B cell (primary cell): ENCODE data around the gene TSC22D4. TPM values are rescaled to one million over a fixed set of nuclear protein-coding genes. Genes with fewer than 3 reads are reported as not detected.

Experiments used
- ATAC-seq: fragments of 200-7000 bp; cut with Tn5 transposase; one replicate; pipeline ENCODE4 v1.10.0; 2021; ENCODE audit warnings: low read depth, mild to moderate bottlenecking, moderate number of reproducible peaks, moderate library complexity
- CTCF ChIA-PET: fragments of 350-600 bp; sonication (Branson Sonifier 250); formaldehyde crosslinking; loops from one replicate; lab custom pipeline; 2021; ENCODE audit warnings: antibody characterized with exemption, inconsistent platforms; lab: Charles Lee
- POLR2A ChIA-PET: fragments of 350-600 bp; sonication (Branson Sonifier 250); formaldehyde crosslinking; loops from one replicate; lab custom pipeline; 2021; ENCODE audit warnings: antibody characterized with exemption; lab: Charles Lee
- DNase-seq: peaks from one replicate; pipeline ENCODE4 v3.0.0; 2013
- H2AFZ ChIP-seq: 2 replicates; pipeline ENCODE4 v1.6.1; 2012; ENCODE audit warnings: mild to moderate bottlenecking, low read depth, low read length; ENCODE audit not compliant: insufficient read depth, poor library complexity, severe bottlenecking
- H3K27ac ChIP-seq, 2 donors: 1 replicate in 1 of 2; 2 replicates in 1 of 2; pipeline ENCODE4 v1.5.1; 2012 to 2013; ENCODE audit warnings: low read length in 2 of 2, mild to moderate bottlenecking in 2 of 2, moderate library complexity in 1 of 2
- H3K27me3 ChIP-seq, 4 experiments: fragments of 200-600 bp in 1 of 4; sonication (generic) in 1 of 4; replicated peaks in 1 of 4; 1 replicate in 2 of 4; 2 replicates in 2 of 4; pipeline versions ENCODE4 v1.6.1 to v1.7.0; 2013 to 2016; ENCODE audit warnings: low read length in 3 of 4, mild to moderate bottlenecking in 2 of 4, mixed read lengths in 1 of 4, moderate library complexity in 1 of 4; ENCODE audit not compliant: insufficient read depth in 4 of 4, control insufficient read depth in 3 of 4; ENCODE audit errors: control extremely low read depth in 1 of 4
- H3K36me3 ChIP-seq, 2 experiments: replicated peaks in 1 of 2; 1 replicate in 1 of 2; 2 replicates in 1 of 2; pipeline versions ENCODE4 v1.6.1 to v1.7.1; 2013; ENCODE audit warnings: low read length in 1 of 2; ENCODE audit not compliant: insufficient read depth in 2 of 2, control insufficient read depth in 1 of 2; ENCODE audit errors: control extremely low read depth in 1 of 2, extremely low read depth in 1 of 2
- H3K4me1 ChIP-seq, 2 donors: fragments of 200-600 bp in 1 of 2; sonication (generic) in 1 of 2; 1 replicate in 1 of 2; 2 replicates in 1 of 2; pipeline versions ENCODE4 v1.5.1 to v1.6.1; 2013 to 2017; ENCODE audit warnings: low read length in 2 of 2; ENCODE audit not compliant: control insufficient read depth in 2 of 2, insufficient read depth in 2 of 2
- H3K4me2 ChIP-seq: replicated peaks from 2 replicates; pipeline ENCODE3; 2012; ENCODE audit warnings: mild to moderate bottlenecking, low read depth, low read length; ENCODE audit not compliant: poor library complexity, severe bottlenecking
- H3K4me3 ChIP-seq, 5 experiments: fragments of 200-600 bp in 1 of 5; sonication (generic) in 1 of 5; 1 replicate in 3 of 5; 2 replicates in 2 of 5; pipeline versions ENCODE4 v1.5.1 to v1.7.0; 2011 to 2016; ENCODE audit warnings: low read length in 4 of 5, mild to moderate bottlenecking in 4 of 5, low read depth in 2 of 5, control low read depth in 1 of 5, moderate library complexity in 1 of 5; ENCODE audit not compliant: insufficient read depth in 1 of 5; ENCODE audit errors: control extremely low read depth in 1 of 5, extremely low read depth in 1 of 5
- H3K79me2 ChIP-seq: fragments of 200-600 bp; sonication (generic); one replicate; pipeline ENCODE4 v1.6.0; 2016; ENCODE audit warnings: low read length; ENCODE audit not compliant: control insufficient read depth, insufficient read depth
- H3K9ac ChIP-seq: fragments of 200-600 bp; sonication (generic); 2 replicates; pipeline ENCODE4 v1.6.1; 2017; ENCODE audit warnings: mild to moderate bottlenecking, low read length, moderate library complexity
- H3K9me3 ChIP-seq, 3 donors: one replicate each; pipeline versions ENCODE4 v1.6.1 to v1.7.1; 2013; ENCODE audit warnings: low read length in 2 of 3; ENCODE audit not compliant: control insufficient read depth in 2 of 3, insufficient read depth in 1 of 3; ENCODE audit errors: control extremely low read depth in 1 of 3
- H4K20me1 ChIP-seq: 2 replicates; pipeline ENCODE4 v1.6.0; 2012; ENCODE audit warnings: mild to moderate bottlenecking, low read length; ENCODE audit not compliant: insufficient read depth, control insufficient read depth, poor library complexity, severe bottlenecking
- H3K27ac Mint-ChIP-seq: one replicate; pipeline ENCODE4 v1.8.0; 2021; ENCODE audit warnings: mixed read lengths
- H3K27me3 Mint-ChIP-seq: one replicate; pipeline ENCODE4 v1.8.0; 2021; ENCODE audit warnings: mixed read lengths
- H3K4me1 Mint-ChIP-seq: one replicate; pipeline ENCODE4 v1.8.0; 2021; ENCODE audit warnings: mixed read lengths
- H3K4me3 Mint-ChIP-seq: one replicate; pipeline ENCODE4 v1.8.0; 2021; ENCODE audit warnings: mixed read lengths
- H3K9me3 Mint-ChIP-seq: one replicate; pipeline ENCODE4 v1.8.0; 2022; ENCODE audit warnings: mixed read lengths; ENCODE audit not compliant: insufficient read depth
- EZH2 ChIP-seq: IDR thresholded peaks from 2 replicates; pipeline ENCODE4 v1.6.1; 2012; ENCODE audit warnings: borderline replicate concordance, low read depth, mild to moderate bottlenecking, moderate library complexity, low read length; ENCODE audit not compliant: insufficient read depth, poor library complexity, severe bottlenecking
- WGBS: methylation state at CpG from one replicate; pipeline ENCODE4 v1.1.5; 2013; ENCODE audit warnings: missing lambda C conversion rate; ENCODE audit not compliant: insufficient coverage; 5-methylcytosine and 5-hydroxymethylcytosine counted together
- intact Hi-C: fragments of 100-400 bp; cut with micrococcal nuclease; formaldehyde crosslinking; loops from one replicate; pipeline ENCODE4 v1.10.0; 2022
- polyA plus RNA-seq: library from polyadenylated mRNA; depleted of rRNA; stranded (reverse); fragments of >200 nt; gene quantifications from 2 replicates; pipeline ENCODE4 v1.2.3, GENCODE V29; 2012
- total RNA-seq, 2 donors: library from RNA; stranded (reverse); fragments of 120-200 nt in 1 of 2; gene quantifications; 1 replicate in 1 of 2; 2 replicates in 1 of 2; pipeline versions ENCODE4 v1.2.3 to v1.2.4, GENCODE V29; 2013 to 2022
- TF ChIP-seq, protein P1 (sequence below): fragments of 200-600 bp; IDR thresholded peaks from one replicate; pipeline ENCODE4 v1.8.0; 2022; ENCODE audit warnings: antibody characterized with exemption, mild to moderate bottlenecking

TSC22D4 gene
- total and polyA plus RNA-seq, 2 donors (not counting 1 experiment from before 2014, with no cell fraction given): 80.2 to 92.8 TPM

DNA sequence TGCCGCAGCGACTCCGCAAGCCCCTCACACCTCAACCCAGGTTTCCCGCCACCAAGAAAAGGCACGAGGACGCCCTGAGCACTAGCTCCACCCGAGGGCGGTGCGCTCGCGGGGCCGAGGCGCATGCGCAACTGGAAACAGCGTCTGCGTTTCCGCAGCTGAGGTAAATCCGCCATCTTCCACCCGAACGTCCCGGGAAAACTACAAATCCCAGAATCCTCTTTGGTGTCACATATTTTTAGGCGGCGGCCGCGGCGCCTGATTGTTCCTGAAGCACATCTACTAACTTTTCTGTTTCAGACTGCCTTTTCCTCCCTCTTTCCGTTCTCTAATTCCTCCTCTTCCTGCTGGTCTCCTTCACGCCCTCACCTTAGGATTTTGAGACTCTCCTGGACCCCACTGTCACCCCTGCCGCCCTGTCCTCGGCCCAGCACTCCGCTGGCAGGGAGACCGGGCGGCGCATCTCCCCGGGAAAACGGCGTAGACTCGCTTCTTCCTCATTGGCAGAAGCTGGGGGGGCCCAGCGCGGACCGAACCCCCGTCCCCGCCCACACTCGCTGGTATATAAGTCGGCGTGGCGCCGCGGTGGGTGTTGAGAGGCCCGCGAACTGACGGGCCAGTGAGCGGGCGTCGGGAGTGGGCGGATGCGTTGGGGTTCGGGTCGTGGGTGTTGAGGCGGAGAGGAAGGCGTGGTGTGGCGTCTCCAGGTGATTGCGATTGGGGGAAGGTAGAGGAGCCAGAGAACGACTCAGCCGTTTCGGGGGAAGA lies 50.6 kb downstream of the TSC22D4 start, which contains the start of gene ZCWPW1:
TSS of gene ZCWPW1 (minus strand) at position 505 of the 768 bp plus-strand sequence. CDS start 8,054 bp downstream, outside the sequence.
- H3K4me1 Mint-ChIP-seq: peaks cover 36% of the 10 kb centered on the region

More for the DNA sequence above, 50.6 kb downstream of the TSC22D4 start, which contains the start of gene ZCWPW1:
- Mint-ChIP-seq H3K27me3 (no peaks in the 10 kb centered on the region), H3K27ac (peak within 1 kb of the TSS; percentile 100), H3K9me3 (no peaks in the 10 kb centered on the region), H3K4me3 (peak within 1 kb of the TSS; percentile 97)
- Histone ChIP-seq H3K9me3 (peaks cover 0 to 7% (median 0%) of the 10 kb centered on the region in 3 donors), H3K27me3 (no peaks in the 10 kb centered on the region), H3K27ac (peak within 1 kb of the TSS; percentile 99 to 100), H3K4me3 (peak within 1 kb of the TSS; percentile 73 to 91 (median 85)), H3K4me1 (peaks cover 24 to 31% of the 10 kb centered on the region in 2 donors), H3K79me2 (peaks cover 27% of the 10 kb centered on the region), H3K9ac (peak within 1 kb of the TSS; percentile 100), H4K20me1 (peaks cover 31% of the 10 kb centered on the region), H3K4me2 (peak within 1 kb of the TSS; percentile 84), H2AFZ (peak within 1 kb of the TSS; percentile 63), H3K36me3 (peaks cover 0 to 21% of the 10 kb centered on the region in 2 experiments)
- DNase-seq: peak; percentile 98
- TF ChIP-seq EZH2: no peak
- TF ChIP-seq, protein P1, sequence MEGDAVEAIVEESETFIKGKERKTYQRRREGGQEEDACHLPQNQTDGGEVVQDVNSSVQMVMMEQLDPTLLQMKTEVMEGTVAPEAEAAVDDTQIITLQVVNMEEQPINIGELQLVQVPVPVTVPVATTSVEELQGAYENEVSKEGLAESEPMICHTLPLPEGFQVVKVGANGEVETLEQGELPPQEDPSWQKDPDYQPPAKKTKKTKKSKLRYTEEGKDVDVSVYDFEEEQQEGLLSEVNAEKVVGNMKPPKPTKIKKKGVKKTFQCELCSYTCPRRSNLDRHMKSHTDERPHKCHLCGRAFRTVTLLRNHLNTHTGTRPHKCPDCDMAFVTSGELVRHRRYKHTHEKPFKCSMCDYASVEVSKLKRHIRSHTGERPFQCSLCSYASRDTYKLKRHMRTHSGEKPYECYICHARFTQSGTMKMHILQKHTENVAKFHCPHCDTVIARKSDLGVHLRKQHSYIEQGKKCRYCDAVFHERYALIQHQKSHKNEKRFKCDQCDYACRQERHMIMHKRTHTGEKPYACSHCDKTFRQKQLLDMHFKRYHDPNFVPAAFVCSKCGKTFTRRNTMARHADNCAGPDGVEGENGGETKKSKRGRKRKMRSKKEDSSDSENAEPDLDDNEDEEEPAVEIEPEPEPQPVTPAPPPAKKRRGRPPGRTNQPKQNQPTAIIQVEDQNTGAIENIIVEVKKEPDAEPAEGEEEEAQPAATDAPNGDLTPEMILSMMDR: no peak
- ChIA-PET CTCF (interaction anchor here (0.7 to 3.4 kb wide), 10 partner anchors 13 to 346 kb away, joined by 3 to 19 read pairs (median 4); no protein-coding TSS in a partner anchor), POLR2A (interaction anchor here (0.5 to 3.5 kb wide), 38 partner anchors 8 to 1997 kb away, joined by 3 to 44 read pairs (median 5); partner anchors contain the start of genes AP4M1, FBXO24, GNB2 and GPC2)
- under 1% methylated on average over 65 of the region's 66 CpGs for WGBS
- intact Hi-C loops: loop anchor here (1.0 to 2.0 kb wide), 11 partner anchors 8 to 301 kb away; partner anchors contain the start of genes AGFG2, LAMTOR4, MOSPD3 and PPP1R35
- ATAC-seq: peak; percentile 57
